ENCODE measurements around the gene CAMK1D. TPM values are rescaled to one million over a fixed set of nuclear protein-coding genes. Genes with fewer than 3 reads are reported as not detected.

CAMK1D gene
- total RNA-seq, 1 experiment from 2014 or later: 6.3 TPM

DNA sequence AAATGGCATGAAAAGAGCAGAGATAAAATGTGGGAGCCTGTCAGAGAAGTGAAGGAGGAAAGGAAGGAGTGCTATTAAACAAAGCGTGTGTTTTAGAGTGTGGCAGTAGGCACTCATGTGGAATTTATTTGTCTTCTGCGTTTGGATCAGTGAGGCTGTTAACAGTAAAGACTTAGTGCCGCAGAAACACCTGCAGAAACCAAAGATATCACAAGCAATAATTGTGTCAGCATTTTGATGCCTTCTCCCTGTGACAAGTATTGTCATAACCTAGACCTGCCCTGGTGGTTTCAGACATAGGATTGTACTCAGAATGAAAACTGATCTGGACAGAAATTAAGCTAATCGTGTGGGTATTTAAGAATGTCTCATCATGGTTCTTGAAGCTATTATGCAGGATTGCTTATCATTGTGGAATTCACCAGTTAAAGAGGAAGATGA, 191.0 kb downstream of the CAMK1D start:
- Histone ChIP-seq H4K5ac (ENCODE audit: insufficient read length, low read depth, low read length) (no peak overlapping the region), H3K79me1 (ENCODE audit: insufficient read depth, low read depth, low read length, poor library complexity, severe bottlenecking) (no peaks in the 10 kb centered on the region), H3K56ac (ENCODE audit: insufficient read length, low read depth, low read length) (no peak overlapping the region), H2BK120ac (ENCODE audit: low read depth, low read length, poor library complexity, severe bottlenecking) (no peak overlapping the region), H3K27me3 (ENCODE audit: insufficient read depth, low read length) (no peaks in the 10 kb centered on the region), H2BK15ac (ENCODE audit: low read depth, low read length) (no peak overlapping the region), H2AFZ (ENCODE audit: low read length) (no peak overlapping the region), H3K4me1 (ENCODE audit: insufficient read depth, low read length) (no peaks in the 10 kb centered on the region), H3T11ph (ENCODE audit: low read length) (no peak overlapping the region), H3K27ac (ENCODE audit: insufficient read length, low read depth, low read length) (no peak overlapping the region), H3K23ac (ENCODE audit: insufficient read length, low read depth, low read length) (no peak overlapping the region), H3K23me2 (ENCODE audit: insufficient read length, low read depth, low read length, poor library complexity, severe bottlenecking) (no peaks in the 10 kb centered on the region), H3K14ac (ENCODE audit: insufficient read depth, low read length) (no peak overlapping the region), H3K79me2 (ENCODE audit: insufficient read depth, low read length) (no peaks in the 10 kb centered on the region), H3K4me2 (ENCODE audit: insufficient read depth, insufficient read length, low read length) (no peak overlapping the region), H4K91ac (ENCODE audit: insufficient read length, low read depth, low read length) (no peak overlapping the region), H2AK5ac (ENCODE audit: insufficient read length, low read length) (no peak overlapping the region), H2BK5ac (ENCODE audit: insufficient read length, low read length) (no peak overlapping the region), H3K9me3 (ENCODE audit: control insufficient read depth, low read depth, low read length) (no peaks in the 10 kb centered on the region), H3K18ac (ENCODE audit: insufficient read length, low read depth, low read length) (no peak overlapping the region), H3K9ac (ENCODE audit: extremely low read depth, insufficient read length, low read length) (no peak overlapping the region), H2BK12ac (ENCODE audit: insufficient read length, low read depth, low read length) (no peak overlapping the region), H4K8ac (replicated peaks; ENCODE audit: insufficient read length, low read depth, low read length) (no peak overlapping the region), H4K20me1 (ENCODE audit: control insufficient read depth, insufficient read depth, insufficient read length) (no peaks in the 10 kb centered on the region), H3K4ac (ENCODE audit: low read depth, low read length) (no peak overlapping the region), H2BK20ac (ENCODE audit: low read depth, low read length, poor library complexity, severe bottlenecking) (no peak overlapping the region)
- no peaks in the 10 kb centered on the region for H3K27me3 Mint-ChIP-seq (ENCODE audit: low read depth)
- H3K4me1 Mint-ChIP-seq: peaks cover 9 to 14% of the 10 kb centered on the region in 2 experiments
- no CpG with 5 or more reads among the region's 4 CpGs for WGBS (ENCODE audit: extremely low coverage, insufficient read length, low lambda C conversion rate)
- H3K27ac Mint-ChIP-seq: no peak overlapping the region
- peaks cover 0 to 5% (median 0%) of the 10 kb centered on the region in 3 experiments; a peak in 3 of 7 replicates for H3K36me3 Mint-ChIP-seq (ENCODE audit: insufficient read depth in 1 of 3, low read depth in 3 of 3)
- TF ChIP-seq, protein P1, sequence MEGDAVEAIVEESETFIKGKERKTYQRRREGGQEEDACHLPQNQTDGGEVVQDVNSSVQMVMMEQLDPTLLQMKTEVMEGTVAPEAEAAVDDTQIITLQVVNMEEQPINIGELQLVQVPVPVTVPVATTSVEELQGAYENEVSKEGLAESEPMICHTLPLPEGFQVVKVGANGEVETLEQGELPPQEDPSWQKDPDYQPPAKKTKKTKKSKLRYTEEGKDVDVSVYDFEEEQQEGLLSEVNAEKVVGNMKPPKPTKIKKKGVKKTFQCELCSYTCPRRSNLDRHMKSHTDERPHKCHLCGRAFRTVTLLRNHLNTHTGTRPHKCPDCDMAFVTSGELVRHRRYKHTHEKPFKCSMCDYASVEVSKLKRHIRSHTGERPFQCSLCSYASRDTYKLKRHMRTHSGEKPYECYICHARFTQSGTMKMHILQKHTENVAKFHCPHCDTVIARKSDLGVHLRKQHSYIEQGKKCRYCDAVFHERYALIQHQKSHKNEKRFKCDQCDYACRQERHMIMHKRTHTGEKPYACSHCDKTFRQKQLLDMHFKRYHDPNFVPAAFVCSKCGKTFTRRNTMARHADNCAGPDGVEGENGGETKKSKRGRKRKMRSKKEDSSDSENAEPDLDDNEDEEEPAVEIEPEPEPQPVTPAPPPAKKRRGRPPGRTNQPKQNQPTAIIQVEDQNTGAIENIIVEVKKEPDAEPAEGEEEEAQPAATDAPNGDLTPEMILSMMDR (conservative IDR thresholded peaks at IDR 0.05): no peak
- DNase-seq: no peak
- no peak overlapping the region for H3K4me3 Mint-ChIP-seq
- H3K9me3 Mint-ChIP-seq: no peaks in the 10 kb centered on the region

Data from H9 (cell line).